GM23338 (cell line): ENCODE results near the gene MAPK14. TPM values are rescaled to one million over a fixed set of nuclear protein-coding genes. Genes with fewer than 3 reads are reported as not detected.

Source experiments
- ATAC-seq: fragments of 200-7000 bp; cut with Tn5 transposase; 3 replicates; pipeline ENCODE4 v1.9.1; 2020
- DNase-seq: peaks from one replicate; pipeline ENCODE4 v3.0.0-alpha.2; 2015; ENCODE audit warnings: low spot score
- H2AFZ ChIP-seq: fragments of 200-600 bp; sonication (generic); 2 replicates; pipeline ENCODE4 v1.8.0; 2016; ENCODE audit warnings: antibody characterized with exemption, mild to moderate bottlenecking, moderate library complexity
- H3F3A ChIP-seq: fragments of 200-600 bp; sonication (generic); replicated peaks from 2 replicates; pipeline ENCODE4 v1.8.0; 2017; ENCODE audit warnings: antibody characterized with exemption, mixed run types, low read depth
- H3K27ac ChIP-seq: fragments of 200-600 bp; sonication (generic); 2 replicates; pipeline ENCODE4 v1.6.1; 2016; ENCODE audit warnings: low read depth
- H3K27me3 ChIP-seq: fragments of 200-600 bp; sonication (generic); 2 replicates; pipeline ENCODE4 v1.8.0; 2016; ENCODE audit warnings: mild to moderate bottlenecking, mixed run types, moderate library complexity; ENCODE audit not compliant: insufficient read depth
- H3K36me3 ChIP-seq: fragments of 200-600 bp; sonication (generic); 2 replicates; pipeline ENCODE4 v1.8.0; 2016; ENCODE audit warnings: mild to moderate bottlenecking; ENCODE audit not compliant: insufficient read depth
- H3K4me1 ChIP-seq: fragments of 200-600 bp; sonication (generic); 2 replicates; pipeline ENCODE4 v1.8.0; 2016; ENCODE audit warnings: mild to moderate bottlenecking, moderate library complexity; ENCODE audit not compliant: insufficient read depth
- H3K4me2 ChIP-seq: fragments of 200-600 bp; sonication (generic); 2 replicates; pipeline ENCODE4 v1.7.1; 2017; ENCODE audit warnings: mixed run types
- H3K4me3 ChIP-seq: fragments of 200-600 bp; sonication (generic); 2 replicates; pipeline ENCODE4 v1.6.1; 2016; ENCODE audit warnings: mixed run types
- H3K79me2 ChIP-seq: fragments of 200-600 bp; sonication (generic); replicated peaks from 2 replicates; pipeline ENCODE4 v1.8.0; 2017; ENCODE audit warnings: mild to moderate bottlenecking; ENCODE audit not compliant: insufficient read depth
- H3K9me2 ChIP-seq: fragments of 200-600 bp; sonication (generic); 2 replicates; pipeline ENCODE4 v1.8.0; 2017; ENCODE audit not compliant: insufficient read depth
- H4K20me1 ChIP-seq: fragments of 200-600 bp; sonication (generic); replicated peaks from 2 replicates; pipeline ENCODE4 v1.8.0; 2017; ENCODE audit warnings: mild to moderate bottlenecking; ENCODE audit not compliant: insufficient read depth
- H3K27ac Mint-ChIP-seq: 2 replicates; pipeline ENCODE4 v1.8.0; 2020; ENCODE audit warnings: inconsistent platforms, mild to moderate bottlenecking, moderate library complexity, mixed read lengths
- H3K27me3 Mint-ChIP-seq: 3 replicates; pipeline ENCODE4 v1.8.0; 2022; ENCODE audit warnings: low read depth, mild to moderate bottlenecking, moderate library complexity, mixed read lengths, inconsistent platforms; ENCODE audit not compliant: insufficient read depth, poor library complexity
- H3K36me3 Mint-ChIP-seq: 3 replicates; pipeline ENCODE4 v1.8.0; 2021; ENCODE audit warnings: low read depth, mild to moderate bottlenecking, inconsistent platforms, moderate library complexity, mixed read lengths
- H3K4me1 Mint-ChIP-seq: 3 replicates; pipeline ENCODE4 v1.8.0; 2020; ENCODE audit warnings: mild to moderate bottlenecking, inconsistent platforms, mixed read lengths
- H3K4me3 Mint-ChIP-seq: 3 replicates; pipeline ENCODE4 v1.8.0; 2021; ENCODE audit warnings: moderate library complexity, mild to moderate bottlenecking, inconsistent platforms, mixed read lengths
- H3K9me3 Mint-ChIP-seq: 3 replicates; pipeline ENCODE4 v1.8.0; 2020; ENCODE audit warnings: moderate library complexity, mild to moderate bottlenecking, inconsistent platforms, mixed read lengths
- JUNB ChIP-seq: IDR thresholded peaks from one replicate; pipeline ENCODE4 v1.6.1; 2016; ENCODE audit warnings: antibody characterized with exemption; ENCODE audit not compliant: unreplicated experiment
- NANOG ChIP-seq: IDR thresholded peaks from 2 replicates; pipeline ENCODE4 v1.6.1; 2016; ENCODE audit warnings: antibody characterized with exemption, borderline replicate concordance
- POLR2AphosphoS5 ChIP-seq: IDR thresholded peaks from 2 replicates; pipeline ENCODE4 v1.6.1; 2016; ENCODE audit warnings: antibody characterized with exemption, low read depth
- STAT1 ChIP-seq: IDR thresholded peaks from one replicate; pipeline ENCODE4 v1.6.1; 2016; ENCODE audit warnings: antibody characterized with exemption; ENCODE audit not compliant: unreplicated experiment
- ZNF114 ChIP-seq: fragments of 250-450 bp; sonication (Bioruptor Pico); IDR thresholded peaks from 2 replicates; pipeline ENCODE4 v1.5.0; 2020; ENCODE audit warnings: mild to moderate bottlenecking, moderate library complexity
- ZNF331 ChIP-seq: fragments of 250-450 bp; sonication (Bioruptor Pico); IDR thresholded peaks from 2 replicates; pipeline ENCODE4 v1.5.0; 2020; ENCODE audit warnings: low read depth, mild to moderate bottlenecking, moderate library complexity
- polyA plus RNA-seq: library from polyadenylated mRNA; unstranded; fragments of >200 nt; fragmentation: Nextera tagmentation; extraction: Ambion mirVana; gene quantifications from 2 replicates; pipeline ENCODE4 v1.2.1, GENCODE V29; 2016
- total RNA-seq: library from RNA; depleted of rRNA; stranded (reverse); fragments of >200 nt; shearing (Covaris generic); gene quantifications from 2 replicates; pipeline ENCODE4 v1.2.3, GENCODE V29; 2014
- TF ChIP-seq, protein P1 (sequence below): IDR thresholded peaks from one replicate; pipeline ENCODE4 v1.6.1; 2018; ENCODE audit warnings: antibody characterized with exemption; ENCODE audit not compliant: unreplicated experiment
- TF ChIP-seq, protein P2 (sequence below): IDR thresholded peaks from 2 replicates; pipeline ENCODE4 v1.6.1; 2016; ENCODE audit warnings: antibody characterized with exemption
- TF ChIP-seq, protein P3 (sequence below), 2 experiments: fragments of 200-600 bp in 1 of 2; sonication (generic) in 1 of 2; conservative IDR thresholded peaks; 2 replicates each; pipeline versions ENCODE4 v1.5.1 to v1.6.1; 2016 to 2017; ENCODE audit warnings: antibody characterized with exemption in 2 of 2, low read depth in 2 of 2, mild to moderate bottlenecking in 2 of 2, moderate library complexity in 1 of 2

Gene MAPK14
- total and polyA plus RNA-seq, 2 experiments from 2014 or later, result 8.8 to 44.5 TPM

DNA sequence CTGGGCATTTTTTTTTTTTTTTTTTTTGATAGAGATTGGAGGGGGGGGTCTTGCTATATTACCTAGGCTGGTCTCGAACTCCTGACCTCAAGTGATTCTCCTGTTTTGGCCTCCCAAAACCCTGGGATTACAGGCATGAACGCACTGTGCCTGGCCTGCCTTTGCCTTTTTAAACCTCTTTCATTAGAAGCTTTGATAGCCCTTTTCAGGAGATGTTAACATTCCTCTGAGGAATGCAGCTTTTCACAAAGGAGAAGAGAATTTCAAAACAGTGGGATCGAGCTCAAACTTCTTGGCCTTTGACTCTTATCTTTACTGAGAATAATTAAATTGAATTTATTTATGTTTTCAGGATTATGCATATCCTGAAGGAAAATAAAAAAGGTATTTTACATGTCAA is 34.5 kb upstream of the MAPK14 start (continued):
- TF ChIP-seq, protein P1, sequence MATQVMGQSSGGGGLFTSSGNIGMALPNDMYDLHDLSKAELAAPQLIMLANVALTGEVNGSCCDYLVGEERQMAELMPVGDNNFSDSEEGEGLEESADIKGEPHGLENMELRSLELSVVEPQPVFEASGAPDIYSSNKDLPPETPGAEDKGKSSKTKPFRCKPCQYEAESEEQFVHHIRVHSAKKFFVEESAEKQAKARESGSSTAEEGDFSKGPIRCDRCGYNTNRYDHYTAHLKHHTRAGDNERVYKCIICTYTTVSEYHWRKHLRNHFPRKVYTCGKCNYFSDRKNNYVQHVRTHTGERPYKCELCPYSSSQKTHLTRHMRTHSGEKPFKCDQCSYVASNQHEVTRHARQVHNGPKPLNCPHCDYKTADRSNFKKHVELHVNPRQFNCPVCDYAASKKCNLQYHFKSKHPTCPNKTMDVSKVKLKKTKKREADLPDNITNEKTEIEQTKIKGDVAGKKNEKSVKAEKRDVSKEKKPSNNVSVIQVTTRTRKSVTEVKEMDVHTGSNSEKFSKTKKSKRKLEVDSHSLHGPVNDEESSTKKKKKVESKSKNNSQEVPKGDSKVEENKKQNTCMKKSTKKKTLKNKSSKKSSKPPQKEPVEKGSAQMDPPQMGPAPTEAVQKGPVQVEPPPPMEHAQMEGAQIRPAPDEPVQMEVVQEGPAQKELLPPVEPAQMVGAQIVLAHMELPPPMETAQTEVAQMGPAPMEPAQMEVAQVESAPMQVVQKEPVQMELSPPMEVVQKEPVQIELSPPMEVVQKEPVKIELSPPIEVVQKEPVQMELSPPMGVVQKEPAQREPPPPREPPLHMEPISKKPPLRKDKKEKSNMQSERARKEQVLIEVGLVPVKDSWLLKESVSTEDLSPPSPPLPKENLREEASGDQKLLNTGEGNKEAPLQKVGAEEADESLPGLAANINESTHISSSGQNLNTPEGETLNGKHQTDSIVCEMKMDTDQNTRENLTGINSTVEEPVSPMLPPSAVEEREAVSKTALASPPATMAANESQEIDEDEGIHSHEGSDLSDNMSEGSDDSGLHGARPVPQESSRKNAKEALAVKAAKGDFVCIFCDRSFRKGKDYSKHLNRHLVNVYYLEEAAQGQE, result no peak
- TF ChIP-seq ZNF114 (CRISPR knock-in tag) (no peak), JUNB (no peak), STAT1 (no peak), NANOG (no peak), POLR2AphosphoS5 (no peak)
- TF ChIP-seq, protein P2, sequence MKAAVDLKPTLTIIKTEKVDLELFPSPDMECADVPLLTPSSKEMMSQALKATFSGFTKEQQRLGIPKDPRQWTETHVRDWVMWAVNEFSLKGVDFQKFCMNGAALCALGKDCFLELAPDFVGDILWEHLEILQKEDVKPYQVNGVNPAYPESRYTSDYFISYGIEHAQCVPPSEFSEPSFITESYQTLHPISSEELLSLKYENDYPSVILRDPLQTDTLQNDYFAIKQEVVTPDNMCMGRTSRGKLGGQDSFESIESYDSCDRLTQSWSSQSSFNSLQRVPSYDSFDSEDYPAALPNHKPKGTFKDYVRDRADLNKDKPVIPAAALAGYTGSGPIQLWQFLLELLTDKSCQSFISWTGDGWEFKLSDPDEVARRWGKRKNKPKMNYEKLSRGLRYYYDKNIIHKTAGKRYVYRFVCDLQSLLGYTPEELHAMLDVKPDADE, result no peak
- TF ChIP-seq, protein P3, sequence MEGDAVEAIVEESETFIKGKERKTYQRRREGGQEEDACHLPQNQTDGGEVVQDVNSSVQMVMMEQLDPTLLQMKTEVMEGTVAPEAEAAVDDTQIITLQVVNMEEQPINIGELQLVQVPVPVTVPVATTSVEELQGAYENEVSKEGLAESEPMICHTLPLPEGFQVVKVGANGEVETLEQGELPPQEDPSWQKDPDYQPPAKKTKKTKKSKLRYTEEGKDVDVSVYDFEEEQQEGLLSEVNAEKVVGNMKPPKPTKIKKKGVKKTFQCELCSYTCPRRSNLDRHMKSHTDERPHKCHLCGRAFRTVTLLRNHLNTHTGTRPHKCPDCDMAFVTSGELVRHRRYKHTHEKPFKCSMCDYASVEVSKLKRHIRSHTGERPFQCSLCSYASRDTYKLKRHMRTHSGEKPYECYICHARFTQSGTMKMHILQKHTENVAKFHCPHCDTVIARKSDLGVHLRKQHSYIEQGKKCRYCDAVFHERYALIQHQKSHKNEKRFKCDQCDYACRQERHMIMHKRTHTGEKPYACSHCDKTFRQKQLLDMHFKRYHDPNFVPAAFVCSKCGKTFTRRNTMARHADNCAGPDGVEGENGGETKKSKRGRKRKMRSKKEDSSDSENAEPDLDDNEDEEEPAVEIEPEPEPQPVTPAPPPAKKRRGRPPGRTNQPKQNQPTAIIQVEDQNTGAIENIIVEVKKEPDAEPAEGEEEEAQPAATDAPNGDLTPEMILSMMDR (conservative IDR thresholded peaks at IDR 0.05; ENCODE audit: low read depth in 2 of 2), result no peak

DNA sequence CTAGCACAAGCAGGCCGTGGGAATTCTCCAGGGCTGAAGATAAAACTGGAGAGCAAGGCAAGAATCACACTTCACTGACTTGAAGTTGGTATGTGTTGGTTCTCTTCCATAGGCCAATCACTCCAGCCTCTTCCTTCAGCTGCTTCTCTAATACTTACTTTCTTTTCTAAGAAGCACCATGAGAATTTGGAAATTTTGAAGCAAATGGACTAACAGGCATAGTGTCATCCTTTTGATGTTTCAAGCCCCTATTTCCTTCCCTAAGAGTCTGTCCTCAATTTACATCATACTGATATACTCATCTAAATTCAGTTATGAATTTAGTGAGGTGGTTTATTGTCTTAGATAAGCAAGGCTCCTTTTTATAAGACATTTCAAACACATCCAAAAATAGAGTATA is 27.2 kb upstream of the MAPK14 start:
- H3K36me3 ChIP-seq, result no peaks in the 10 kb centered on the region
- no peak overlapping the region for H3K4me3 Mint-ChIP-seq
- H3K4me1 ChIP-seq, result no peaks in the 10 kb centered on the region
- no peak overlapping the region for H3K27ac ChIP-seq
- H3K4me2 ChIP-seq, result no peak overlapping the region
- TF ChIP-seq ZNF114 (CRISPR knock-in tag) (no peak), ZNF331 (CRISPR knock-in tag) (no peak)
- TF ChIP-seq, protein P2, result no peak
- ATAC-seq, result no peak
- no peak overlapping the region for H3K27ac Mint-ChIP-seq
- H3F3A ChIP-seq, result no peaks in the 10 kb centered on the region
- H3K4me3 ChIP-seq, result no peak overlapping the region
- H3K27me3 Mint-ChIP-seq, result no peaks in the 10 kb centered on the region
- no peaks in the 10 kb centered on the region for H3K27me3 ChIP-seq
- H2AFZ ChIP-seq, result no peak overlapping the region
- no peaks in the 10 kb centered on the region for H3K79me2 ChIP-seq
- no peaks in the 10 kb centered on the region for H3K9me3 Mint-ChIP-seq
- H4K20me1 ChIP-seq, result no peaks in the 10 kb centered on the region
- peaks cover 2% of the 10 kb centered on the region; the same call in 1 of the 2 replicates for H3K9me2 ChIP-seq
- no peak for DNase-seq
- no peaks in the 10 kb centered on the region for H3K36me3 Mint-ChIP-seq
- H3K4me1 Mint-ChIP-seq, result no peaks in the 10 kb centered on the region
